NCI-H510A treated with DMSO at 0.1 percent for 48 hours (cell line): ENCODE measurements around the gene ZNF366.

ENCODE experiments used
- DNase-seq: peaks from one replicate; lab custom pipeline; 2025; lab: John Stamatoyannopoulos, UW

ZNF366 gene

GRCh38 chr5:72465066-72465465 is 42.1 kb downstream of the ZNF366 start:
- no peak for DNase-seq

- no peak for DNase-seq
Measured at GRCh38 chr5:72464071-72464470, 43.1 kb downstream of the ZNF366 start.

- DNase-seq: no peak
Measured at GRCh38 chr5:72463449-72464052, 43.7 kb downstream of the ZNF366 start.

- no peak for DNase-seq
Measured at GRCh38 chr5:72460413-72460812, 46.8 kb downstream of the ZNF366 start.

- no peak for DNase-seq
Measured at GRCh38 chr5:72459913-72460312, 47.3 kb downstream of the ZNF366 start.

- no peak for DNase-seq
Measured at GRCh38 chr5:72459089-72459661, 48.0 kb downstream of the ZNF366 start.

GRCh38 chr5:72458407-72458806 is 48.8 kb downstream of the ZNF366 start:
- DNase-seq: no peak

GRCh38 chr5:72457491-72457890 is 49.7 kb downstream of the ZNF366 start:
- DNase-seq: no peak

- DNase-seq: no peak
Measured at GRCh38 chr5:72456391-72457074, 50.7 kb downstream of the ZNF366 start.

GRCh38 chr5:72455476-72455875 is 51.7 kb downstream of the ZNF366 start:
- DNase-seq: no peak

GRCh38 chr5:72454996-72455395 is 52.2 kb downstream of the ZNF366 start:
- DNase-seq: no peak

GRCh38 chr5:72453246-72453775 is 53.9 kb downstream of the ZNF366 start:
- no peak for DNase-seq

- no peak for DNase-seq
Measured at GRCh38 chr5:72452515-72453245, 54.5 kb downstream of the ZNF366 start.

- DNase-seq: no peak
Measured at GRCh38 chr5:72451741-72452505, 55.3 kb downstream of the ZNF366 start.

- DNase-seq: no peak
Measured at GRCh38 chr5:72448368-72448767, 58.8 kb downstream of the ZNF366 start.

GRCh38 chr5:72447751-72448150 is 59.5 kb downstream of the ZNF366 start:
- DNase-seq: no peak

GRCh38 chr5:72445969-72446368 is 61.2 kb downstream of the ZNF366 start:
- DNase-seq: no peak

- no peak for DNase-seq
Measured at GRCh38 chr5:72443883-72444282, 63.3 kb downstream of the ZNF366 start.

- DNase-seq: no peak
Measured at GRCh38 chr5:72441862-72442540, 65.2 kb downstream of the ZNF366 start.

- no peak for DNase-seq
Measured at GRCh38 chr5:72441094-72441723, 66.0 kb downstream of the ZNF366 start.

GRCh38 chr5:72440207-72440638 is 67.0 kb downstream of the ZNF366 start:
- no peak for DNase-seq
